ENCODE measurements around the gene SPRYD3. TPM values are rescaled to one million over a fixed set of nuclear protein-coding genes. Genes with fewer than 3 reads are reported as not detected.
"Not testable (repeated sequence)": the region's sequence is repeated elsewhere in the genome, so short reads cannot be mapped to it uniquely, and the experiment has no call there.

The SPRYD3 gene
- total RNA-seq, 1 experiment from 2014 or later: 15.4 TPM

GRCh38 chr12:53101931-53102781 lies 23.0 kb upstream of the SPRYD3 start:
- DNase-seq (ENCODE audit: low read depth): no peak

DNA sequence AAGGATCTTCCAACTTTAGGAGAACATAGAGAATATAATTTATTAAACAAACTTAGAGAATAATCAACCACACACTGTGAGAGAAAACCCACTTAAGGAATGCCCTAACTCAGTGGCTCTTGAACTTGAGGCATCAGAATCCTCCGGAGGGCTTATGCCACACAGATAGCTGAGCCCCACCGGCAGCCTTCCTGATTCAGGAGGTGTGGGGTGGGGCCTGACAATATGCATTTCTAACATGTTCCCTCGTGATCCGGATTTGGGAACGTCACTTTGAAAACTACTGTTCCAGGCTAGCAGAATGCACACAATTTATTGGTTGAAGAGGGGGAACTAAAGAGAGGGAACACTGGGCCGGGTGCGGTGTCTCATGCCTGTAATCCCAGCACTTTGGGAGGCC lies 22.1 kb upstream of the SPRYD3 start:
- DNase-seq (ENCODE audit: low read depth): no peak

GRCh38 chr12:53100466-53101151 lies 21.4 kb upstream of the SPRYD3 start:
- no peak for DNase-seq (ENCODE audit: low read depth)

- DNase-seq (ENCODE audit: low read depth): peak; percentile 98
These were observed 20.1 kb upstream of the SPRYD3 start for GRCh38 chr12:53099071-53099882.

DNA sequence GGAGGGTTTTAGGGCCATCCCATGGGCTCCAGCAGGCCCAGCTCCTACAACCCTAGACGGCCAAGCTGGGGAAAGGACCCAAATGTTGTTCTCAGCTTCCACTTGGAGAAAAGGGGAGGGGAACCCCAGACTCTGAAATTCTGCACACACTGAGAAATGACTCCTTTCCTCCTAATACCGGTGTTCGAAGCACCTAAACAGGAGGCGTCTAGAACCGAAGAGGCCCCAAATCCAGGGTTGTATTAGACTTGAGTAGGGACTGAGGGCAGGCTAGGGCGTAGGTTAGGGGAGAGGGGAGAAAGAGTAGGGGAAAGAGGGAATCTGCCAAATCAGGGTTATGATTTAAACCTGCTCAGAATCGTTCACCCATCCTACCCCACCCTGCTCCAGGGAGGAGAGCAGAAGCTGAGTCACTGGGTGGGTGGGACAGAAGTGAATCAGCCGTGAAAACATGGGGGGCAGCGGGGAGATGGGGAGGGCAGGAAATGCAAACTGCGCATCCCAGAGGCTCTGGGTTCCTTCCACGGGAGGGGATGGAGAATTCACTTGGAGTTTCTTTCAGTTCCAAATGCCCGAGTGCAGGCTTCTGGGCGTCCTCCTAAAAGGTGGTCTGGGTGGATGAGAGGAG lies 19.3 kb upstream of the SPRYD3 start:
- peak; percentile 82 for DNase-seq (ENCODE audit: low read depth)

- peak; percentile 67 for DNase-seq (ENCODE audit: low read depth)
These were observed 18.6 kb upstream of the SPRYD3 start, which contains the start of gene IGFBP6 for GRCh38 chr12:53097564-53098353. IGFBP6 (plus strand) TSS chr12:53097667; CDS start chr12:53097718, 51 bp downstream.

- DNase-seq (ENCODE audit: low read depth): peak; percentile 26
These were observed 18.0 kb upstream of the SPRYD3 start for GRCh38 chr12:53097207-53097563.

- no peak for DNase-seq (ENCODE audit: low read depth)
These were observed 17.6 kb upstream of the SPRYD3 start for GRCh38 chr12:53096759-53097158.

DNA sequence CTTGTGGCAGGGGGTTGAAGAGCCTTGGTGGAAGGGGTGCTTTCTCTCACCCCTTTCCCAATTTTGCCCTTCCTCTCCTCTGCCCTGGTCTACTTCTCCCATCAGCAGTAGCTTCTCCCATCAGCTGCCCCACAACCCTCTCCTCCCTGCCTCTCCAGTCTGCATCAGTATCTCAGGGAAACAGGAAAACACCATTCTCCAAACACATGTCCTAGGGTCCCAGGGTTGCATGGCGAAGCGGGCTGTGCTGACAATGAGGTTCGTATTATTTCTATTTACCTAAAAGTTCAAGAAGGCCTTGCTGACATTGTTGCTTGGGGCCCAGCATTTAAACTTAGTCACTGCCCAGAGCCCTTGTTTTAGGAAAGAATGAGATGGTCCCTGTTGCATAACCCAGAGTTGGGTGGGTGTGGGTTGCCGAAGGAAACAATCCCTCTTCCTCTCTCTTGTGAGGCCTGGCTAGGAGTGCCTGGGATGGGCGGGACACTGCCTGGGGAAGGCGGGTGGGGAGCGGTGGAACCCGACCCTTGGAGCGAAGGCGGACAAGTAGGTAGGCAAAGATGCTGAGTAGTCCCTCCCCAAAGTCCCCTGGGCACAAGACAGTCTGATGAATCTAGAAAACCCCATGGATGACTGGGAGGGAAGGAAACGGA lies 17.0 kb upstream of the SPRYD3 start:
- peak; percentile 12 for DNase-seq (ENCODE audit: low read depth)

- DNase-seq (ENCODE audit: low read depth): not testable (repeated sequence)
These were observed 16.4 kb upstream of the SPRYD3 start for GRCh38 chr12:53095596-53095895.

GRCh38 chr12:53094796-53095595 lies 15.8 kb upstream of the SPRYD3 start:
- DNase-seq (ENCODE audit: low read depth): peak; percentile 71

- no peak for DNase-seq (ENCODE audit: low read depth)
These were observed 15.2 kb upstream of the SPRYD3 start for GRCh38 chr12:53094394-53094787.

DNA sequence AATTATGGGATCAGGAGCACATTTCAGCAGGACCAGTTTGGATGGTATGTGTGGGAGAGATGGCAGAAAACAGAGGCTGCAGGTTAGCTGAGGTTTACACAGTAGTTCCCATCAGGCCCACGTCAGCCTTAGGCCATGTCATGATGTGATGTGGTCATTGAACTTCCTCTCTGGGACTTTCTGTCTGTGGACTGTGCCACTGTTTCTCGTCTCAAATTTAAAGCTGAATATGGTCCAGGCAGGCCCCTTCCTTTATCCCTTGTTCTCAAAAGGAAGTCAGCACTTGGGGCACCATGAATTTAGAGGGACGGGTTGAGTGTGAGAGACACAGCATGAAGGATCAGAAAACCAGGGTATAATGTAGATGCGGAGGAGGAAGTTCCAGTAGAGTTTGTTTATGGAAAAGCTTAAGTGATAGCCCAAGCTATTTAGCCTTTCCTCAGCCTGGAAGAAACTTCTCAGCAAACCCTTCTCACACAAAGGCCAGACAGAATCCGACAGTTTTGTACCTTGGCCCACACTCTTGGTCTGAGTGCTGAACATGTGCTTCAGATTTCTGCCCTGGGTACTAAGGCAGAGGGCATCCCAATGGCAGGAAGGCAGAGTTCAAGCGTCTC lies 14.7 kb upstream of the SPRYD3 start:
- DNase-seq (ENCODE audit: low read depth): no peak

- no peak for DNase-seq (ENCODE audit: low read depth)
These were observed 12.6 kb upstream of the SPRYD3 start for GRCh38 chr12:53091756-53092155.

- DNase-seq (ENCODE audit: low read depth): no peak
These were observed 11.4 kb upstream of the SPRYD3 start for GRCh38 chr12:53090554-53090953.

- DNase-seq (ENCODE audit: low read depth): no peak
These were observed 10.9 kb upstream of the SPRYD3 start for GRCh38 chr12:53090105-53090504.

DNA sequence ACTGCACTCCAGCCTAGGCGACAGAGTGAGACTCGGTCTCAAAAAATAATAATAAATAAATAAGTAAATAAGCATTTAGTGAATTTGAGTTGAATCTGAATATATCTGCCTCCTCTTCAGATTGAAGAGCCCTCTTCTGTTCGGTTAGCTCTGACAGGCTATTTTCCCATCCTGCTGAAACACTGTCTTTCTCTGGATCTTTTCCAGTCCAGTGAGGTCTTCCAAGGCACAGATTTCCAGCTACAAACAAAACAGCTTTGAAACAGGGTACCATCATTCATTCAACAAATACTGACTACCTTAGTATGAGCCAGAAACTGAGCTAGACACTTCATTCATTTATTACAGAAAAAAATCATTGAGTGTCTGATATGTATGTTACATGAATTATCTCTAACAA lies 7.2 kb upstream of the SPRYD3 start:
- no peak for DNase-seq (ENCODE audit: low read depth)

DNA sequence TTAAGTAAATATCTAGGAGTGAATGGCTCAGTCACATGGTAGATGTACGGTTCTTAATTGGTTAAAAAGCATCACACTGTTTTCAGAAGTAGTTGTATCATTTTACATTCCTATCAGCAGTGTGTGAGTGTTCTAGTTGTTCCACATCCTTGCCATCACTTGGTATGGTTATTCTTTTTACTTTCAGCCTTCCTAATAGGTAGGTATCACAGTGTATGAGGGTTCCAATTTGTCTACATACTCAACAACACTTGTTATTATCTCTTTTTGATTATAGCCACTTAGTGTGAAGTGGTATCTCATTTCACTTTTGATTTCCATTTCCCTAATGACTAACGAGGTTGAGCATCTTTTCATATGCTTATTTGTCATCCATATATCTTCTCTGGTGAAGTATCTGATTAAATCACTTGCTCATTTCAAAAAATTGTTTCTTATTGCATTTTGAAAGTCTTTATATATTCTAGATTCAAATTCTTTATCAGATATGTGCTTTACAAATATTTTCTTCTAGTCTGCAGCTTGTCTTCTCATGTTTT lies 3.5 kb upstream of the SPRYD3 start:
- DNase-seq (ENCODE audit: low read depth): no peak
